WTC11 (cell line): ENCODE results near the gene CGNL1. TPM values are rescaled to one million over a fixed set of nuclear protein-coding genes. Genes with fewer than 3 reads are reported as not detected.

Experiments
- ATAC-seq: fragments of 200-7000 bp; cut with Tn5 transposase; 2 replicates; pipeline ENCODE4 v1.10.0; 2021; ENCODE audit warnings: mild to moderate bottlenecking, moderate library complexity
- CTCF ChIA-PET: fragments of 300-600 bp; sonication (Branson Sonifier 250); formaldehyde crosslinking; loops from one replicate; lab custom pipeline; 2021; ENCODE audit warnings: antibody characterized with exemption; lab: Charles Lee
- POLR2A ChIA-PET: fragments of 350-600 bp; sonication (Branson Sonifier 250); formaldehyde crosslinking; loops from one replicate; lab custom pipeline; 2021; ENCODE audit warnings: antibody characterized with exemption; lab: Charles Lee
- DNase-seq: peaks from one replicate; pipeline ENCODE4 v3.0.0; 2021; ENCODE audit warnings: low spot score
- H3K27ac Mint-ChIP-seq: 2 replicates; pipeline ENCODE4 v1.8.0; 2021; ENCODE audit warnings: mixed read lengths
- H3K27me3 Mint-ChIP-seq: 2 replicates; pipeline ENCODE4 v1.8.0; 2021; ENCODE audit warnings: low read depth, mild to moderate bottlenecking, moderate library complexity, mixed read lengths
- H3K36me3 Mint-ChIP-seq: 2 replicates; pipeline ENCODE4 v1.8.0; 2021; ENCODE audit warnings: mixed read lengths
- H3K4me1 Mint-ChIP-seq: 2 replicates; pipeline ENCODE4 v1.8.0; 2022; ENCODE audit warnings: mixed read lengths
- H3K4me3 Mint-ChIP-seq: 2 replicates; pipeline ENCODE4 v1.8.0; 2021; ENCODE audit warnings: mild to moderate bottlenecking, moderate library complexity, mixed read lengths
- H3K9me3 Mint-ChIP-seq: 2 replicates; pipeline ENCODE4 v1.8.0; 2021; ENCODE audit warnings: mixed read lengths
- CBFB ChIP-seq: sonication (generic); formaldehyde crosslinking; IDR thresholded peaks from 2 replicates; pipeline ENCODE4 v1.8.1; 2022; ENCODE audit warnings: mild to moderate bottlenecking, low read depth, missing genetic modification reagents
- CREM ChIP-seq: sonication (generic); formaldehyde crosslinking; IDR thresholded peaks from 2 replicates; pipeline ENCODE4 v1.8.1; 2022; ENCODE audit warnings: mild to moderate bottlenecking, missing genetic modification reagents, moderate library complexity
- FOXP1 ChIP-seq: sonication (generic); formaldehyde crosslinking; IDR thresholded peaks from 2 replicates; pipeline ENCODE4 v1.8.0; 2022; ENCODE audit warnings: missing genetic modification reagents, mild to moderate bottlenecking, moderate library complexity, borderline replicate concordance
- GABPB1 ChIP-seq: sonication (generic); formaldehyde crosslinking; IDR thresholded peaks from 2 replicates; pipeline ENCODE4 v1.8.1; 2023; ENCODE audit warnings: mild to moderate bottlenecking, missing genetic modification reagents
- IRF2 ChIP-seq: sonication (generic); formaldehyde crosslinking; IDR thresholded peaks from 2 replicates; pipeline ENCODE4 v1.8.0; 2022; ENCODE audit warnings: low read depth, missing genetic modification reagents, borderline replicate concordance
- JUN ChIP-seq: sonication (generic); formaldehyde crosslinking; IDR thresholded peaks from 2 replicates; pipeline ENCODE4 v1.8.0; 2023; ENCODE audit warnings: mild to moderate bottlenecking, missing genetic modification reagents
- NFE2L1 ChIP-seq: sonication (generic); formaldehyde crosslinking; IDR thresholded peaks from 2 replicates; pipeline ENCODE4 v1.8.1; 2023; ENCODE audit warnings: missing genetic modification reagents
- NR1H2 ChIP-seq: sonication (generic); formaldehyde crosslinking; IDR thresholded peaks from 2 replicates; pipeline ENCODE4 v1.9.0; 2021; ENCODE audit warnings: mild to moderate bottlenecking, moderate library complexity, missing genetic modification reagents
- NR3C1 ChIP-seq: sonication (generic); formaldehyde crosslinking; conservative IDR thresholded peaks from 2 replicates; pipeline ENCODE4 v1.8.1; 2023; ENCODE audit warnings: low read depth, mild to moderate bottlenecking, missing genetic modification reagents
- SMAD4 ChIP-seq: sonication (generic); formaldehyde crosslinking; IDR thresholded peaks from 2 replicates; pipeline ENCODE4 v1.8.0; 2022; ENCODE audit warnings: mild to moderate bottlenecking, missing genetic modification reagents
- SOX15 ChIP-seq: fragments of 250-450 bp; sonication (Bioruptor Pico); IDR thresholded peaks from 2 replicates; pipeline ENCODE4 v1.9.0; 2021; ENCODE audit warnings: mild to moderate bottlenecking
- SP1 ChIP-seq: sonication (generic); formaldehyde crosslinking; conservative IDR thresholded peaks from 2 replicates; pipeline ENCODE4 v1.8.1; 2022; ENCODE audit warnings: missing genetic modification reagents
- TP53 ChIP-seq: sonication (generic); formaldehyde crosslinking; IDR thresholded peaks from 2 replicates; pipeline ENCODE4 v1.8.1; 2023; ENCODE audit warnings: mild to moderate bottlenecking, missing genetic modification reagents
- total RNA-seq: library from RNA; stranded (reverse); gene quantifications from 3 replicates; pipeline ENCODE4 v1.2.3, GENCODE V29; 2021
- TF ChIP-seq, protein P1 (sequence below): sonication (generic); formaldehyde crosslinking; IDR thresholded peaks from 2 replicates; pipeline ENCODE4 v1.8.0; 2023; ENCODE audit warnings: missing genetic modification reagents, mild to moderate bottlenecking, borderline replicate concordance
- TF ChIP-seq, protein P2 (sequence below): sonication (generic); formaldehyde crosslinking; IDR thresholded peaks from 2 replicates; pipeline ENCODE4 v1.8.0; 2022; ENCODE audit warnings: mild to moderate bottlenecking, missing genetic modification reagents
- TF ChIP-seq, protein P3 (sequence below): sonication (generic); formaldehyde crosslinking; conservative IDR thresholded peaks from 2 replicates; pipeline ENCODE4 v1.8.1; 2022; ENCODE audit warnings: mild to moderate bottlenecking, missing genetic modification reagents
- TF ChIP-seq, protein P4 (sequence below): fragments of 250-450 bp; sonication (Bioruptor Pico); IDR thresholded peaks from 2 replicates; pipeline ENCODE4 v1.8.0; 2021; ENCODE audit warnings: mild to moderate bottlenecking
- TF ChIP-seq, protein P5 (sequence below): sonication (generic); formaldehyde crosslinking; IDR thresholded peaks from 2 replicates; pipeline ENCODE4 v1.8.0; 2022; ENCODE audit warnings: mild to moderate bottlenecking, missing genetic modification reagents

The CGNL1 gene
- total RNA-seq, 1 experiment from 2014 or later: 57.3 TPM

DNA sequence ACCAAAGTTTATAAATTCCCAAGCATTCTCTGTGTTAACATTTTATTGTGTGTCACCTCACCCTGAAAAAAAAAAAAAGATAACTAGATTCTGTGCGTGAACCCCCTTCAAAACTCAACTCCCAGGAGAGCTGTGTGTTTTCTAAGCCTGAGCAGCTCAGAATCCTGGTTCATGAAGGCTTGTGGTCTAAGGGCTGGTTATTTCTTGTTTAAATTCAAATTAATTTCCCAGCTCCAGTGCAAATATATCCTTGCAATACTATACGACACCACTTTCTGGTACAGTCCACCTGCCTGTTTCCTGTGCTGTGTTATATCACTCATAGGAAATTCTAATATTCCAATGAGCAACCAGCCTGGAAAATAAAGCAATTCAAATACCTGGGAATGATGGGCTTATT, 192.0 kb downstream of the CGNL1 start (continued):
- TF ChIP-seq, protein P1, sequence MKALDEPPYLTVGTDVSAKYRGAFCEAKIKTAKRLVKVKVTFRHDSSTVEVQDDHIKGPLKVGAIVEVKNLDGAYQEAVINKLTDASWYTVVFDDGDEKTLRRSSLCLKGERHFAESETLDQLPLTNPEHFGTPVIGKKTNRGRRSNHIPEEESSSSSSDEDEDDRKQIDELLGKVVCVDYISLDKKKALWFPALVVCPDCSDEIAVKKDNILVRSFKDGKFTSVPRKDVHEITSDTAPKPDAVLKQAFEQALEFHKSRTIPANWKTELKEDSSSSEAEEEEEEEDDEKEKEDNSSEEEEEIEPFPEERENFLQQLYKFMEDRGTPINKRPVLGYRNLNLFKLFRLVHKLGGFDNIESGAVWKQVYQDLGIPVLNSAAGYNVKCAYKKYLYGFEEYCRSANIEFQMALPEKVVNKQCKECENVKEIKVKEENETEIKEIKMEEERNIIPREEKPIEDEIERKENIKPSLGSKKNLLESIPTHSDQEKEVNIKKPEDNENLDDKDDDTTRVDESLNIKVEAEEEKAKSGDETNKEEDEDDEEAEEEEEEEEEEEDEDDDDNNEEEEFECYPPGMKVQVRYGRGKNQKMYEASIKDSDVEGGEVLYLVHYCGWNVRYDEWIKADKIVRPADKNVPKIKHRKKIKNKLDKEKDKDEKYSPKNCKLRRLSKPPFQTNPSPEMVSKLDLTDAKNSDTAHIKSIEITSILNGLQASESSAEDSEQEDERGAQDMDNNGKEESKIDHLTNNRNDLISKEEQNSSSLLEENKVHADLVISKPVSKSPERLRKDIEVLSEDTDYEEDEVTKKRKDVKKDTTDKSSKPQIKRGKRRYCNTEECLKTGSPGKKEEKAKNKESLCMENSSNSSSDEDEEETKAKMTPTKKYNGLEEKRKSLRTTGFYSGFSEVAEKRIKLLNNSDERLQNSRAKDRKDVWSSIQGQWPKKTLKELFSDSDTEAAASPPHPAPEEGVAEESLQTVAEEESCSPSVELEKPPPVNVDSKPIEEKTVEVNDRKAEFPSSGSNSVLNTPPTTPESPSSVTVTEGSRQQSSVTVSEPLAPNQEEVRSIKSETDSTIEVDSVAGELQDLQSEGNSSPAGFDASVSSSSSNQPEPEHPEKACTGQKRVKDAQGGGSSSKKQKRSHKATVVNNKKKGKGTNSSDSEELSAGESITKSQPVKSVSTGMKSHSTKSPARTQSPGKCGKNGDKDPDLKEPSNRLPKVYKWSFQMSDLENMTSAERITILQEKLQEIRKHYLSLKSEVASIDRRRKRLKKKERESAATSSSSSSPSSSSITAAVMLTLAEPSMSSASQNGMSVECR (CRISPR knock-in tag): no peak
- TF ChIP-seq IRF2 (no peak), JUN (no peak), NFE2L1 (no peak), SOX15 (CRISPR knock-in tag) (no peak)

DNA sequence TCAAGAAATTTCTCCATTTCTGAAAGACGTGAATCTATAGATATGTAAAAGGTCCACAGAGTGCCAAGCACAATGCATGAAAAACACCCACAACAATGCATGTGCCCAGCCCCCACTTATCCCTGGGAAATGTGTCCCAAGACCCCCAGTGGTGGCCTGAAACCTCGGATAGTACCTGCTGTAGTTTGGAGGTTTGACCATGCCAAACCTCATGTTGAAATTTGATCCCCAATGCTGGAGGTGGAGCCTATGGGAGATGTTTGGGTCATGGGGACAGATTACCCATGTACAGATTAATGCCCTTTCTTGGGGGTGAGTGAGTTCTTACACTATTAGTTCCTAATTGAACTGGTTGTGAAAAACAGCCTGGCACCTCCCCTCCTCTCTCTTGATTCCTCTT, 194.0 kb downstream of the CGNL1 start:
- DNase-seq: no peak
- ChIA-PET POLR2A (no interaction called here), CTCF (no interaction called here)
- no peak for TF ChIP-seq CREM (CRISPR knock-in tag)
- TF ChIP-seq, protein P2, sequence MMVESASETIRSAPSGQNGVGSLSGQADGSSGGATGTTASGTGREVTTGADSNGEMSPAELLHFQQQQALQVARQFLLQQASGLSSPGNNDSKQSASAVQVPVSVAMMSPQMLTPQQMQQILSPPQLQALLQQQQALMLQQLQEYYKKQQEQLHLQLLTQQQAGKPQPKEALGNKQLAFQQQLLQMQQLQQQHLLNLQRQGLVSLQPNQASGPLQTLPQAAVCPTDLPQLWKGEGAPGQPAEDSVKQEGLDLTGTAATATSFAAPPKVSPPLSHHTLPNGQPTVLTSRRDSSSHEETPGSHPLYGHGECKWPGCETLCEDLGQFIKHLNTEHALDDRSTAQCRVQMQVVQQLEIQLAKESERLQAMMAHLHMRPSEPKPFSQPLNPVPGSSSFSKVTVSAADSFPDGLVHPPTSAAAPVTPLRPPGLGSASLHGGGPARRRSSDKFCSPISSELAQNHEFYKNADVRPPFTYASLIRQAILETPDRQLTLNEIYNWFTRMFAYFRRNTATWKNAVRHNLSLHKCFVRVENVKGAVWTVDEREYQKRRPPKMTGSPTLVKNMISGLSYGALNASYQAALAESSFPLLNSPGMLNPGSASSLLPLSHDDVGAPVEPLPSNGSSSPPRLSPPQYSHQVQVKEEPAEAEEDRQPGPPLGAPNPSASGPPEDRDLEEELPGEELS (CRISPR knock-in tag): no peak
- no peak for TF ChIP-seq CBFB (CRISPR knock-in tag)
- no peak for TF ChIP-seq SMAD4 (CRISPR knock-in tag)
- no peak for TF ChIP-seq TP53 (CRISPR knock-in tag)
- TF ChIP-seq, protein P3, sequence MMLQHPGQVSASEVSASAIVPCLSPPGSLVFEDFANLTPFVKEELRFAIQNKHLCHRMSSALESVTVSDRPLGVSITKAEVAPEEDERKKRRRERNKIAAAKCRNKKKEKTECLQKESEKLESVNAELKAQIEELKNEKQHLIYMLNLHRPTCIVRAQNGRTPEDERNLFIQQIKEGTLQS: no peak
- no peak for TF ChIP-seq NR3C1 (CRISPR knock-in tag)
- TF ChIP-seq NR1H2: no peak
- TF ChIP-seq FOXP1: no peak
- TF ChIP-seq, protein P4, sequence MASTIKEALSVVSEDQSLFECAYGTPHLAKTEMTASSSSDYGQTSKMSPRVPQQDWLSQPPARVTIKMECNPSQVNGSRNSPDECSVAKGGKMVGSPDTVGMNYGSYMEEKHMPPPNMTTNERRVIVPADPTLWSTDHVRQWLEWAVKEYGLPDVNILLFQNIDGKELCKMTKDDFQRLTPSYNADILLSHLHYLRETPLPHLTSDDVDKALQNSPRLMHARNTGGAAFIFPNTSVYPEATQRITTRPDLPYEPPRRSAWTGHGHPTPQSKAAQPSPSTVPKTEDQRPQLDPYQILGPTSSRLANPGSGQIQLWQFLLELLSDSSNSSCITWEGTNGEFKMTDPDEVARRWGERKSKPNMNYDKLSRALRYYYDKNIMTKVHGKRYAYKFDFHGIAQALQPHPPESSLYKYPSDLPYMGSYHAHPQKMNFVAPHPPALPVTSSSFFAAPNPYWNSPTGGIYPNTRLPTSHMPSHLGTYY (CRISPR knock-in tag): no peak
- TF ChIP-seq, protein P5, sequence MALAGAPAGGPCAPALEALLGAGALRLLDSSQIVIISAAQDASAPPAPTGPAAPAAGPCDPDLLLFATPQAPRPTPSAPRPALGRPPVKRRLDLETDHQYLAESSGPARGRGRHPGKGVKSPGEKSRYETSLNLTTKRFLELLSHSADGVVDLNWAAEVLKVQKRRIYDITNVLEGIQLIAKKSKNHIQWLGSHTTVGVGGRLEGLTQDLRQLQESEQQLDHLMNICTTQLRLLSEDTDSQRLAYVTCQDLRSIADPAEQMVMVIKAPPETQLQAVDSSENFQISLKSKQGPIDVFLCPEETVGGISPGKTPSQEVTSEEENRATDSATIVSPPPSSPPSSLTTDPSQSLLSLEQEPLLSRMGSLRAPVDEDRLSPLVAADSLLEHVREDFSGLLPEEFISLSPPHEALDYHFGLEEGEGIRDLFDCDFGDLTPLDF (CRISPR knock-in tag): no peak
- Mint-ChIP-seq H3K4me3 (no peak overlapping the region), H3K4me1 (peaks cover 18% of the 10 kb centered on the region), H3K27me3 (no peaks in the 10 kb centered on the region), H3K36me3 (no peaks in the 10 kb centered on the region), H3K27ac (no peak overlapping the region), H3K9me3 (0 out of 2 replicates have a peak, but pooled peaks cover 3% of the 10 kb centered on the region)
- ATAC-seq: peak; percentile 72

DNA sequence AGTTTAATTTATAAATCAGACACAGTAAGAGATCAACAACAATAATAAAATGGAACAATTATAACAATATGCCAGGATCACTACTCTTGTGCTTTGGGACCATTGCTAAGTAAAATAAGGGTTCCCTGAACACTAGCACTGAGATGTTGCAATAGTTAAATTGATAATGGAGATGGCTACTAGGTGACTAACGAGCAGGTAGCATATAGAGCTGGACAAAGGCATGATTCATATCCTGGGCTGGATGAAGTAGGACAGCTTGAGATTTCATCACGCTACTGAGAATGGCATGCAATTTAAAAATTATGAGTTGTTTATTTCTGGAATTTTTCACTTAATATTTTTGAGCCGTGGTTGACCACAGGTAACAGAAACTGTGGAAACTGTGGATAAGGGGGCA, 194.7 kb downstream of the CGNL1 start:
- TF ChIP-seq SP1: no peak
- peak; percentile 77 for TF ChIP-seq GABPB1 (CRISPR knock-in tag)
- DNase-seq: no peak
- peaks cover 13% of the 10 kb centered on the region for H3K4me1 Mint-ChIP-seq
- CTCF ChIA-PET: no interaction called here
- no peak overlapping the region for H3K27ac Mint-ChIP-seq
- no peak overlapping the region for H3K4me3 Mint-ChIP-seq
- H3K9me3 Mint-ChIP-seq: 0 out of 2 replicates have a peak, but pooled peaks cover 3% of the 10 kb centered on the region
- no peaks in the 10 kb centered on the region for H3K36me3 Mint-ChIP-seq
- POLR2A ChIA-PET: no interaction called here
- no peaks in the 10 kb centered on the region for H3K27me3 Mint-ChIP-seq
- ATAC-seq: no peak
